HCT116 (cell line): ENCODE data around the gene RANBP3L.

Source experiments
- EGR1 ChIP-seq: IDR thresholded peaks from 2 replicates; pipeline ENCODE4 v1.6.1; 2012; ENCODE audit warnings: low read depth
- POLR2A ChIP-seq: IDR thresholded peaks from 2 replicates; pipeline ENCODE4 v1.7.0; 2011; ENCODE audit warnings: borderline replicate concordance; ENCODE audit not compliant: insufficient read depth, insufficient read length; ENCODE audit errors: extremely low read depth
- POLR2AphosphoS5 ChIP-seq: IDR thresholded peaks from 2 replicates; pipeline ENCODE4 v1.6.1; 2011; ENCODE audit warnings: mild to moderate bottlenecking, low read depth, low read length, moderate library complexity
- YY1 ChIP-seq: IDR thresholded peaks from 2 replicates; pipeline ENCODE4 v1.6.1; 2011; ENCODE audit warnings: low read length, low read depth, moderate library complexity, mild to moderate bottlenecking; ENCODE audit not compliant: insufficient replicate concordance; ENCODE audit errors: extremely low read depth
- ZFX ChIP-seq: fragments of 450-650 bp; IDR thresholded peaks from 2 replicates; pipeline ENCODE4 v1.6.1; 2017
- TF ChIP-seq, protein P1 (sequence below): IDR thresholded peaks from 2 replicates; pipeline ENCODE4 v1.6.1; 2012
- TF ChIP-seq, protein P2 (sequence below): IDR thresholded peaks from 2 replicates; pipeline ENCODE4 v1.6.1; 2011; ENCODE audit warnings: mild to moderate bottlenecking, low read length, moderate library complexity; ENCODE audit not compliant: insufficient replicate concordance; ENCODE audit errors: extremely low read depth
- TF ChIP-seq, protein P3 (sequence below), 3 experiments: fragments of 200-600 bp in 1 of 3; sonication (generic) in 1 of 3; IDR thresholded peaks in 2 of 3; conservative IDR thresholded peaks in 1 of 3; 2 replicates each; pipeline ENCODE4 v1.5.1; 2012 to 2017; ENCODE audit warnings: low read depth in 2 of 3, low read length in 2 of 3, antibody characterized with exemption in 1 of 3, borderline replicate concordance in 1 of 3, control low read depth in 1 of 3, mild to moderate bottlenecking in 1 of 3, mixed read lengths in 1 of 3, mixed run types in 1 of 3, moderate library complexity in 1 of 3; ENCODE audit not compliant: insufficient read depth in 1 of 3

DNA sequence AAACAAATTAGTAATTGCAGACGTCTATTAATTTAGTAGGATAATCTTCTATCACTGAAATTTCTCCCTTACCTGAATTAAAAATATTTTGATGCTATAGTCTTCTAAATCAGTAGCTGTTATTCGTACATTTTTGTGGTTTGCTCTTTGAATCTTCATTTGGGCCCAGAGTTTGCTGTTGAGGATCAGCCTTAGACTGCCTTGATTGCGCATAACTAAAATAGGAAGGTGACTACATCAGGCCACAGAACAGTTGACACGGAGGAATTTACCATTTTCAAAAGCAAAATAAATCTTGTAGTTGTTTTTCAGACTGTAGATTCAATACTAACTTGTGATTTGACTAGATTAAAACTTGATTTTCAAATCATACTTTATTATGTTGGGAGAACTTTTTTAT lies 48.1 kb downstream of the RANBP3L start:
- TF ChIP-seq, protein P1, sequence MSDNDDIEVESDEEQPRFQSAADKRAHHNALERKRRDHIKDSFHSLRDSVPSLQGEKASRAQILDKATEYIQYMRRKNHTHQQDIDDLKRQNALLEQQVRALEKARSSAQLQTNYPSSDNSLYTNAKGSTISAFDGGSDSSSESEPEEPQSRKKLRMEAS = no peak
- TF ChIP-seq, protein P2, sequence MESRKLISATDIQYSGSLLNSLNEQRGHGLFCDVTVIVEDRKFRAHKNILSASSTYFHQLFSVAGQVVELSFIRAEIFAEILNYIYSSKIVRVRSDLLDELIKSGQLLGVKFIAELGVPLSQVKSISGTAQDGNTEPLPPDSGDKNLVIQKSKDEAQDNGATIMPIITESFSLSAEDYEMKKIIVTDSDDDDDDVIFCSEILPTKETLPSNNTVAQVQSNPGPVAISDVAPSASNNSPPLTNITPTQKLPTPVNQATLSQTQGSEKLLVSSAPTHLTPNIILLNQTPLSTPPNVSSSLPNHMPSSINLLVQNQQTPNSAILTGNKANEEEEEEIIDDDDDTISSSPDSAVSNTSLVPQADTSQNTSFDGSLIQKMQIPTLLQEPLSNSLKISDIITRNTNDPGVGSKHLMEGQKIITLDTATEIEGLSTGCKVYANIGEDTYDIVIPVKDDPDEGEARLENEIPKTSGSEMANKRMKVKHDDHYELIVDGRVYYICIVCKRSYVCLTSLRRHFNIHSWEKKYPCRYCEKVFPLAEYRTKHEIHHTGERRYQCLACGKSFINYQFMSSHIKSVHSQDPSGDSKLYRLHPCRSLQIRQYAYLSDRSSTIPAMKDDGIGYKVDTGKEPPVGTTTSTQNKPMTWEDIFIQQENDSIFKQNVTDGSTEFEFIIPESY = no peak
- no peak for TF ChIP-seq POLR2A
- TF ChIP-seq, protein P3, sequence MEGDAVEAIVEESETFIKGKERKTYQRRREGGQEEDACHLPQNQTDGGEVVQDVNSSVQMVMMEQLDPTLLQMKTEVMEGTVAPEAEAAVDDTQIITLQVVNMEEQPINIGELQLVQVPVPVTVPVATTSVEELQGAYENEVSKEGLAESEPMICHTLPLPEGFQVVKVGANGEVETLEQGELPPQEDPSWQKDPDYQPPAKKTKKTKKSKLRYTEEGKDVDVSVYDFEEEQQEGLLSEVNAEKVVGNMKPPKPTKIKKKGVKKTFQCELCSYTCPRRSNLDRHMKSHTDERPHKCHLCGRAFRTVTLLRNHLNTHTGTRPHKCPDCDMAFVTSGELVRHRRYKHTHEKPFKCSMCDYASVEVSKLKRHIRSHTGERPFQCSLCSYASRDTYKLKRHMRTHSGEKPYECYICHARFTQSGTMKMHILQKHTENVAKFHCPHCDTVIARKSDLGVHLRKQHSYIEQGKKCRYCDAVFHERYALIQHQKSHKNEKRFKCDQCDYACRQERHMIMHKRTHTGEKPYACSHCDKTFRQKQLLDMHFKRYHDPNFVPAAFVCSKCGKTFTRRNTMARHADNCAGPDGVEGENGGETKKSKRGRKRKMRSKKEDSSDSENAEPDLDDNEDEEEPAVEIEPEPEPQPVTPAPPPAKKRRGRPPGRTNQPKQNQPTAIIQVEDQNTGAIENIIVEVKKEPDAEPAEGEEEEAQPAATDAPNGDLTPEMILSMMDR (IDR thresholded peaks at IDR 0.05 in 2 of 3, conservative IDR thresholded peaks at IDR 0.05 in 1 of 3; ENCODE audit: borderline replicate concordance in 1 of 3, insufficient read depth in 1 of 3, low read depth in 2 of 3, low read length in 2 of 3) = no peak
- no peak for TF ChIP-seq ZFX
- TF ChIP-seq YY1 = no peak
- no peak for TF ChIP-seq EGR1
- no peak for TF ChIP-seq POLR2AphosphoS5
